ENCODE results near the gene SIL1.

Gene SIL1

DNA sequence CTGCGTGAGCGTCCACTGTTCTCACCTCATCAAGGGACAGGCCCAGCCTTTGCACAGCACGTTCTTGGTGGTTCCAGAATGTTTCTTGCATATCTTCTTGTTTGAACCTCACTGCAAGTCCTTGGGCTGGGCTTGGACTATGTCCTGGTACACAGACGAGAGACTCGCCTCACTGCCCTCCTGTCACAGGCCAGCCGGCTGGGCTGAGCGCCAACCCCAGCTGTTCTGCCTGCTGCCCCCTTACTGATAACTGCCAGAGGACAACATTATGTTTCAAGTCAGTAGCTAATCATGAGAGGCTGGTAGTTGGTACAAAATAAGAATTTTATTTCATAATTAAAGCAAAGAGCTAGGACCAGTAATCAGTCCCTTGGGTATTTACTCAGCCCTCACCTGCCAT is 270.2 kb downstream of the SIL1 start:
- Histone ChIP-seq H3K36me3 (peaks cover 68% of the 10 kb centered on the region), H3K4me3 (ENCODE audit: low read depth, low read length) (no peak overlapping the region), H3K27me3 (ENCODE audit: insufficient read depth, low read depth, severe bottlenecking) (no peaks in the 10 kb centered on the region), H3K9me3 (ENCODE audit: severe bottlenecking) (no peaks in the 10 kb centered on the region), H3K27ac (no peak overlapping the region)
- no peak for DNase-seq
- TF ChIP-seq, protein P1, sequence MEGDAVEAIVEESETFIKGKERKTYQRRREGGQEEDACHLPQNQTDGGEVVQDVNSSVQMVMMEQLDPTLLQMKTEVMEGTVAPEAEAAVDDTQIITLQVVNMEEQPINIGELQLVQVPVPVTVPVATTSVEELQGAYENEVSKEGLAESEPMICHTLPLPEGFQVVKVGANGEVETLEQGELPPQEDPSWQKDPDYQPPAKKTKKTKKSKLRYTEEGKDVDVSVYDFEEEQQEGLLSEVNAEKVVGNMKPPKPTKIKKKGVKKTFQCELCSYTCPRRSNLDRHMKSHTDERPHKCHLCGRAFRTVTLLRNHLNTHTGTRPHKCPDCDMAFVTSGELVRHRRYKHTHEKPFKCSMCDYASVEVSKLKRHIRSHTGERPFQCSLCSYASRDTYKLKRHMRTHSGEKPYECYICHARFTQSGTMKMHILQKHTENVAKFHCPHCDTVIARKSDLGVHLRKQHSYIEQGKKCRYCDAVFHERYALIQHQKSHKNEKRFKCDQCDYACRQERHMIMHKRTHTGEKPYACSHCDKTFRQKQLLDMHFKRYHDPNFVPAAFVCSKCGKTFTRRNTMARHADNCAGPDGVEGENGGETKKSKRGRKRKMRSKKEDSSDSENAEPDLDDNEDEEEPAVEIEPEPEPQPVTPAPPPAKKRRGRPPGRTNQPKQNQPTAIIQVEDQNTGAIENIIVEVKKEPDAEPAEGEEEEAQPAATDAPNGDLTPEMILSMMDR (IDR thresholded peaks at IDR 0.05; ENCODE audit: low read depth, low read length): no peak

DNA sequence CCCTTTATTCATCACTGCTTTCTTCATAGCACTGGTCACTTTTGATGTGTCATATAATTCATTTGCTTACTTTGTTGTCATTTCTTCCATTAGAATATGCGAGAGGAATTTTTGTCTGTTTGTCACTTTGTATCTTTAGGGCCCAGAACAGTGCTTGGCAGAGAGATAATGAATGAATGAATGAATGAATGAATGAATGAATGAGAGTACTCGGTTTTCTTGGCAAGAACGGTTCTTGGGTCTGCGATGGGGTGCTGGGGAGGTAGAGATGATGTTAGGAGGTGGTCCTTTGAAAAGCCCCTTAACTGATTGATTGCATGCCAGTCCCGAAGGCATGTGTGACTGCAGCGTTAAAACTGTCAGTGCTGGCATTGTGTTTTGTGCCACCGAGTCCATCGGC is 270.6 kb downstream of the SIL1 start:
- TF ChIP-seq, protein P1 (IDR thresholded peaks at IDR 0.05; ENCODE audit: low read depth, low read length): no peak
- Histone ChIP-seq H3K36me3 (peaks cover 64% of the 10 kb centered on the region), H3K27ac (no peak overlapping the region), H3K4me3 (ENCODE audit: low read depth, low read length) (no peak overlapping the region), H3K27me3 (ENCODE audit: insufficient read depth, low read depth, severe bottlenecking) (no peaks in the 10 kb centered on the region), H3K9me3 (ENCODE audit: severe bottlenecking) (no peaks in the 10 kb centered on the region)
- DNase-seq: no peak

DNA sequence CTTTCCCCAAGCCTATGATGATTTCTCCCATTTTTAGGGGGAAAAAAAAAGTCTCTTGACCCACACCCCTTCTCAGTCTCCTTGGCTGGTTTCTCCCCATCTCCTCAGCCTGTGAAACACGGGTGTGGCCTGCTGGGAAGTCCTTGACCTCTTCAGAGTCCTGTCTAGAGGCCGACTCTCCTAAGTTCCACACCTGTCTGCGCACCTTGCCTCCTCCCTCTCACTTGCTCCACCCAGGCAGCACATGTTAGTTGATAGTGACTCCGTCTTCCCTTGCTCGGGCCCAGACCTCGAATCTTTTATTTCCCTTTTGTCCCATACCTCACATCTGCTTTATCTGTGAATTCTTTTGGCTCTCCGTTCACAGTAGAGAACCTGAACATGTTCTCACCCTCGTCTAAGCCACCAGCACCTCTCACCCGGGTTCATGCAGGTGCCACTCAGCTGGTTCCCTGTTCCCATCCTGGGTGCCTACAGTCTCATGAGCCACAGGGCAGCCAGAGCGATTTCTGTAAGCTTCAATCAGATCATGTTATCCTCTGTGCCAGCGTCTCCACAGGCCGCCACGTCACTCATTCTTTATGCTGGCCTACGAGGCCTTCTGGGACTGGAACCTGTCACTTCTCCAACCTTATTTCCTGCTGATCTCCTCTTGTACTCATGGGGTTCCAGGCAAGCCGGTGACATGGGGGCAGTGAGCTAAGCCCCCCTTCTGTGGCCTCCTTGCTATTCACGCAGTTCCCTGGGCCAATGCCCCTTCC is 271.3 kb downstream of the SIL1 start:
- Histone ChIP-seq H3K36me3 (peaks cover 57% of the 10 kb centered on the region), H3K27me3 (ENCODE audit: insufficient read depth, low read depth, severe bottlenecking) (no peaks in the 10 kb centered on the region), H3K27ac (no peak overlapping the region), H3K9me3 (ENCODE audit: severe bottlenecking) (no peaks in the 10 kb centered on the region), H3K4me3 (ENCODE audit: low read depth, low read length) (no peak overlapping the region)
- TF ChIP-seq, protein P1 (IDR thresholded peaks at IDR 0.05; ENCODE audit: low read depth, low read length): no peak
- DNase-seq: no peak

DNA sequence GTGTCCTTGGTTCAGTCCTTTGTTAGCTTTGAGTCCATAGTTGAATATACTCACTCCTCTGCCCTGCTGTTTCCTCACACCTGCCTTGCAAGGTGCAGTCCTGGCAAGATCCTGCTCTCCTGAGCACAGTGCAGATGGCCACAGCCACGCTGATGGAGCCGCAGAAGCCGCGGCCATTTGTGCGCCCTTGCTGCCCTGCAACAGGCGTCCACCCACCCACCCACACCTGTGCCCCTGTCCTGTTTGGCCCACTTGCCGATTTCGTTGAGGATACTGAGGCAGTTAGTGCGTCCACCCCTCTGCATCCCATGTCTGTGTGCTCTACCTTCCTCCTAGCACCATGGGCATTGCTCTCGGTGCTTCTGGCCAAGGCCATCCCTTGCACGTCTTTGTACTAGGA is 271.9 kb downstream of the SIL1 start:
- Histone ChIP-seq H3K27me3 (ENCODE audit: insufficient read depth, low read depth, severe bottlenecking) (no peaks in the 10 kb centered on the region), H3K4me3 (ENCODE audit: low read depth, low read length) (no peak overlapping the region), H3K36me3 (peaks cover 51% of the 10 kb centered on the region), H3K27ac (no peak overlapping the region), H3K9me3 (ENCODE audit: severe bottlenecking) (no peaks in the 10 kb centered on the region)
- no peak for DNase-seq
- TF ChIP-seq, protein P1 (IDR thresholded peaks at IDR 0.05; ENCODE audit: low read depth, low read length): no peak

DNA sequence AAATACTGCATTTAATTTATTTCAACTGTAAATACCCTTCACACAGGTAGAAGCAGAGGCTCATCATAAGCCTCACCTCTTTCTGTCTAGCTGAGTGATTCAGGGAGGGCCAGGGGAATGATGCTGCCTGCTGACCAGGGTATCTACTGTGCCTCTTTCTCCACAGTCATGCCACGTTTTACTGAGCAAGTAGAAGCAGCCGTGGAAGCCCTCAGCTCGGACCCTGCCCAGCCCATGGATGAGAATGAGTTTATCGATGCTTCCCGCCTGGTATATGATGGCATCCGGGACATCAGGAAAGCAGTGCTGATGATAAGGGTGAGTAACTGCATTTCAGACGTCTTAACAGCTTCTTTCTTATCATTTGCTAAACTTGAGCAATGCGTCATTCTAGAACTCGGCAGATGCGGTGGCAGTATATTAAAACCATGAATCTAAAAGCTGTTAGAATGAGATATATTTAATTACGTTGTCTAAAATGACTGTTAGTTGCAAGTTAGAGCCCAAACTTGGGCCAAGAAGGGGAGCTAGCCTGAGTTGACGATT is 273.0 kb downstream of the SIL1 start:
- Histone ChIP-seq H3K27ac (no peak overlapping the region), H3K27me3 (ENCODE audit: insufficient read depth, low read depth, severe bottlenecking) (no peaks in the 10 kb centered on the region), H3K4me3 (ENCODE audit: low read depth, low read length) (no peak overlapping the region), H3K36me3 (peaks cover 44% of the 10 kb centered on the region), H3K9me3 (ENCODE audit: severe bottlenecking) (no peaks in the 10 kb centered on the region)
- TF ChIP-seq, protein P1 (IDR thresholded peaks at IDR 0.05; ENCODE audit: low read depth, low read length): no peak
- no peak for DNase-seq
